HG03432 (cell line): Measurements from ENCODE around the gene C11orf68.
"Not testable (repeated sequence)": the region's sequence is repeated elsewhere in the genome, so short reads cannot be mapped to it uniquely, and the experiment has no call there.

Experiments used
- ATAC-seq: cut with Tn5 transposase; IDR thresholded peaks from one replicate; pipeline ENCODE4 v1.9.1; 2021; ENCODE audit warnings: mild to moderate bottlenecking, moderate library complexity; ENCODE audit not compliant: unreplicated experiment

C11orf68 gene

DNA sequence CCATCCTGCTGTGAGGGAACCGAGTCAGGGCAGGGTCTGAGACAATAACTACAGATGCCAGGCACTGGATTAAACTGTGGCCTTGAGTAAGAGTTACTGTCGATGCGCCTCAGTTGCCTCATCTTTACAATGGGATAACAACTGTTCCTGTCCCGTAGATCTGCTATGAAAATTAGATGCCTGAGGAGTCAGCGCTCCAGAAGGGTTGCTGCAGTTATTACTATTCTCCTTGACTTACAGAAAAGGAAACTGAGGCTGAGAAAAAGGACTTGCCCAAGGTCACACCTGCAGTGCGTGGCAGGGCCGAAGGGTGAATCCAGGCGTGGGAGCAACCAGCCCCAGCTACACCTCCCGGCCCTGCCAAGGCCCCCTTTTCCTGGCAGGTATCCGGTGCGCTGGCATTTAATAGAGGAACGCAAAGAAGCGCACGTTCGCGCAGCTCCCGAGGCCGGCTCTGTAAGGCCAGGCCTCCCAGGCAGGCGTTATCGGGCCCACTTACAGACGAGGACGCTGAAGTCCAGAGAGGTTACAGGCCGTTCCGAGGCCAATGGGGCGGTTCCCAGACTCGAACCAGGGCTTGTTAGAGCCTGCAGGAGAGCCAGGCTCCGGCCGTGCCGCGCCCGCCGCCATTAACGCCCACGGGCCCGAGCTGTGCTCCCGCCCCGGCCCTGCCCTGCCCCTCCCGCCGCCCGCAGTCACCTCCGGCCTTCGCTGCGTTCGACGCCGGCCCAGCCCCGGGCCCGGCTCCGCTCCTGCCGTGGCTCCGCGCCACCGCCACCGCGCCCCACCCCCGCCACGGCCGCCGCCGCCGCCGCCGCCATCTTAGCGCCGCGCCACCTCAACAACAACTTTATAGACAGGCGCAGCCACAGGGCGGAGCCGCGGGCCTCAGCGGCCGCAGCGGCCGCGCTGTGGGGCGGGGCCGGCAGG lies at the start of gene C11orf68:
Gene C11orf68 (minus strand): TSS at position 852 of the 930 bp plus-strand sequence. CDS start 31 bp downstream, at position 821.
- peak; percentile 56 for ATAC-seq

DNA sequence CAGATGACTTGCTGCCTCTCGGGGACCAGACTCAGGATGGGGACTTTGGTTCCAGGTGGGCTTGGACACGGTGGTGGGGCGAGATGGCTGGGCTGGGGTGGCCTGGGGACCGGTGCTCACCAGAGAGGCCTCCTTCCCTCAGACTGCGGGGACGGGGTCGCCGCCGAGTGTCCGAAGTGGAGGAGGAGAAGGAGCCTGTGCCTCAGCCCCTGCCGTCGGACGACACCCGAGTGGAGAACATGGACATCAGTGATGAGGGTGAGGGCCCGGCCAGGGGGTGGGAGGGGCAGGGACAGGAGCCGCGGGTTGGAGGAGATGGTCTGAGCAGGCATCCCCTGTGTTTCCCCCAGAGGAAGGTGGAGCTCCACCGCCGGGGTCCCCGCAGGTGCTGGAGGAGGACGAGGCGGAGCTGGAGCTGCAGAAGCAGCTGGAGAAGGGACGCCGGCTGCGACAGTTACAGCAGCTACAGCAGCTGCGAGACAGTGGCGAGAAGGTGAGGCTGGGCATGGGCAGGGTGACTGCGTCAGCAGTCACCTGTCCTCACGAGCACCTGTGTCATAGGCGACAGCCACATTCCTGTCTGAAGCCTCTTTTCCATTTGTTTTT lies 48.6 kb upstream of the C11orf68 start:
- no peak for ATAC-seq

DNA sequence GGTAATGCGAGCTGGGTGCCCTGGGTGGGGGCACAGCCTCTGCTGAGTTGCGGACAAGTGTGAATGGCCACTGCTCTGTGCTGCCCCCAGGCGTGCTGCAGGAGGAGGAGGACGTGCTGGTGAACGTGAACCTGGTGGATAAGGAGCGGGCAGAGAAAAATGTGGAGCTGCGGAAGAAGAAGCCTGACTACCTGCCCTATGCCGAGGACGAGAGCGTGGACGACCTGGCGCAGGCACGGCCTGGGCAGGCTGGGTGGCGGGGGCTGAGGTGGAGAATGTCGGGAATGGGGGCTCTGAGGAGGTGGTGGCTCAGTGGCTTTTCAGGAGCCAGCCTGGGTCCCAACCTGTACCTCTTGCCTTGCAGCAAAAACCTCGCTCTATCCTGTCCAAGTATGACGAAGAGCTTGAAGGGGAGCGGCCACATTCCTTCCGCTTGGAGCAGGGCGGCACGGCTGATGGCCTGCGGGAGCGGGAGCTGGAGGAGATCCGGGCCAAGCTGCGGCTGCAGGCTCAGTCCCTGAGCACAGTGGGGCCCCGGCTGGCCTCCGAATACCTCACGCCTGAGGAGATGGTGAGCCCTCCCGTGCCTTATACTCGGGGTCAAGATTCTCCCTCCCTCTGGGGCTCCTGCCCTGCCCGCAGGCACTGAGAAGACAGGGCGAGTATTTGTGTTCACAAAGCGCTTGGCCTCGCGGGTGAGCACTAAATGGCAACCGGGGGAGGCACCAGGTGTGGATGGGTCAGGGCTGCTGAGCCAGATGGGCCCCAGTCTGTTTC lies 47.3 kb upstream of the C11orf68 start:
- no peak for ATAC-seq

DNA sequence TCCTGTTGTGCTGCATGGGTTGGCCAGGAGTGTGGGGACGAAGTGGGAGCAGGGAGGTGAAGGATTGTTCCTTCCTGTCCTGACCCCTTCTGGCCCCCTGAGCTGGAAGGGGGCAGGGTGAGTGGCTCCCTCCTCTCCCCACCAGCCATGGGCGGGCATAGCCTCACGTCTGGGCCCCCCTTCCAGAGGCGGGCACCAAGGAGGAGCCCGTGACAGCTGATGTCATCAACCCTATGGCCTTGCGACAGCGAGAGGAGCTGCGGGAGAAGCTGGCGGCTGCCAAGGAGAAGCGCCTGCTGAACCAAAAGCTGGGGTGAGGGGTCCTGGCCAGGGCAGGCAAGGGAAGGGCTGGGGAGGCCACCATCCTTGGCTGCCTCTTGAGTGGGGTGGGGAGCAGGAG lies 46.0 kb upstream of the C11orf68 start:
- ATAC-seq: no peak

DNA sequence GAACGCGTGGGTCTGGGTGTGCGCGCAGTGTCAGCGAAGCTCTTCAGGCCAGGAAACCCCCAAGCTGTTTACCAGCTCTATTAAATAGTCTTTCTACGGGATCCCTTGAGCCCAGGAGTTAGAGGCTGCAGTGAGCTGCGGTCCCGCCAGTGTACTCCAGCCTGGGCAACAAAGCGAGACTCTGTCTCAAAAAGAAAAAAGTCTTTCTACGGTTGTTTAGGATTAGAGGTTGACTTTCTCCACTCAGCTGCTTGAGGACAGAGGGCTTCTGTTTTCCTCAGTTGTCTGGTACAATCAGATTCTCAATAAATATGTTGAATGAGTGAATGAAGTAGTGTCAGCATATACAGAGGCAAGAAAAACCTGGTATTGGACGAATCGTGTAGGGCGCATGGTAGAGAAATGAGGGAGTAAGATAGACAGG lies 43.3 kb upstream of the C11orf68 start:
- no peak for ATAC-seq

DNA sequence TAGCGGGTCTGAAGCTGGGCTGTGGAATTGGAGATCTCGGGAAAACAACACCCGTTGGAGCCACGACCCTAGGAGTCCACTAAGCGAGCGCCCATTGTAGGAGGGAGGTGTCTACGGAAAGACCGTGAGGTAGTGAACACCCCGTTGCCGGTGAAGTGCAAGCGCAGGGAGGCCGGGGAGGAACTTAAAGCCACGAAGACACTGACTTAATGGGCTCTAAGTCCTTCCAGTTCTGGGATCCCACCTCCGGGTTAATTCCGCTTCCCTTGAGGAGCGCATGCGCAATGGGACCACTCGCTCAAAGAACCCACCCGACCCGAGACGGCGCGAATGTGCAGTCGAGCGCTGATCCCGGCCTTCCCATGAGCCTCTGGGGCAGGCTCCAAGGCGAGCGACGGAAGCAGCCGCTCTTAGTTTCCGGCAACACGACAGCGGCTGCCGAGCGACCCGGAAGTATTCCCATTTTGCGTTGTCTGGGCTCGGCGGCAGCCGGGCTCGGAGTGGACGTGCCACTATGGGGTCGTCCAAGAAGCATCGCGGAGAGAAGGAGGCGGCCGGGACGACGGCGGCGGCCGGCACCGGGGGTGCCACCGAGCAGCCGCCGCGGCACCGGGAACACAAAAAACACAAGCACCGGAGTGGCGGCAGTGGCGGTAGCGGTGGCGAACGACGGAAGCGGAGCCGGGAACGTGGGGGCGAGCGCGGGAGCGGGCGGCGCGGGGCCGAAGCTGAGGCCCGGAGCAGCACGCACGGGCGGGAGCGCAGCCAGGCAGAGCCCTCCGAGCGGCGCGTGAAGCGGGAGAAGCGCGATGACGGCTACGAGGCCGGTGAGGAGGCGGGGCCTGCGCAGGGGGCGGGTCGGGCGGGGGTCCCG lies 42.6 kb upstream of the C11orf68 start, which contains the start of gene SART1:
Gene SART1 (plus strand): TSS at position 468 of the 874 bp plus-strand sequence. CDS start 47 bp downstream, at position 515.
- peak; percentile 81 for ATAC-seq

DNA sequence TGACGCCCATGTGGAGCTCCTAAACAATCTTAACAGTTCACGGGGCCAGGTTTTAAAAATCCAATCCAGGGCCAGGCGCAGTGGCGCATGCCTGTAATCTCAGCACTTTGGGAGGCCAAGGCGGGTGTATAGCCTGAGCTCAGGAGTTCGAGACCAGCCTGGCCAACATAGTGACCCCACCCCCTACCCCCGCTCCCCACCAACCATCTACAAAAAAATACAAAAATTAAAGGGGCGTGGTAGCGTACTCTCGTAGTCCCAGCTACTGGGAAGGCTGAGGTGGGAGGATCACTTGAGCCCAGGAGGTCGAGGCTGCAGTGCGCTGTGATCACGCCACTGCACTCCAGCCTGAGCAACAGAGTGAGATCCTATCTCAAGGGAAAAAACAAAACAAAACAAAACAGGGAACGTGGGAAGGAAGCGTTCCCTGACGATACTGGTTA lies 42.0 kb upstream of the C11orf68 start:
- no peak for ATAC-seq

DNA sequence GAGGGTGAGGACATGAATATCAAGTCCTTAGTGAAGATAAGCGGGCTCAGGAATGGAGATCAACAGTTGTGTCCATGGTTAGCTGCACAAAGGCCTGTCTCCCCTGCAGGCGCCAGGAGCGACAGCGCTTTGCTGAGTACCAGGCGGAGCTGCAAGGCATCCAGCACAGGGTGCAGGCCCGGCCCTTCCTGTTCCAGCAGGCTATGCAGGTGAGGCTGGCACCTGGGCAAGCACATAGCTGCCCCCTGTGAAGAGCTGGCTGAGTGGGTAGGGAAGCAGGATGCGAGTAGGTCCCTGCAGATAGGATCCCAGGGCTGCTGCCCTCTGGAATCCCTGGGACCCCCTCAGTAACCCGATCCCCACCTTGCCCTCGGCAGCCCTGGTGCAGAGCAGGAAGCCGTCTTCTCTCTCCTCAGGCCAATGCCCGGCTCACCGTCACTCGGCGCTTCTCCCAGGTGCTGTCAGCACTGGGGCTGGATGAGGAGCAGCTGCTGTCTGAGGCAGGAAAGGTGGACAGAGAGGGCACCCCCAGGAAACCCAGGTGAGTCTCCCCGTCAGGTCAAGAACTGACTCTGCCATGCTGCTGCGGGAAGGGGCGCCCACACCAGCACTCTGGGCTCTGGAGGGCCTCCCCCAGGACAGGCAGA lies 40.0 kb upstream of the C11orf68 start:
- no peak for ATAC-seq

DNA sequence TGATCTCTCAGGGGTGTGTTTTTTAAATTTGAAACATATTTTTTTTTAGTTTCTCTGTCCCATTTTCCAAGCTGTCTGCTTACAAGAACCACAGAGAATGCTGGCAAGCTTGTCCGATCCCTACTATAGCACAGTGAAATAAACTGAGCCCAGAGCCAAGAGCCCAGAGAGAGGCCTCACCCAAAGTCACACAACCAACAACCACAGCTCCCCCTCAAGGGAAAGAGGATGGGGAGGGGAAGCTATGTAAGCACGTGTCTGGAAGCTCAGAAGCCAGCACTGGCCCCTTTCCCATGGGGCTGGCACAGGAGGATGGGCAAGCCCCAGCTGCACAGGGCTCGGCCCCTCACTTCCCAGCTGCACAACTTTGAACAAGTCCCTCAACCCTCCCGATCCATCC lies 39.4 kb upstream of the C11orf68 start:
- no peak for ATAC-seq

DNA sequence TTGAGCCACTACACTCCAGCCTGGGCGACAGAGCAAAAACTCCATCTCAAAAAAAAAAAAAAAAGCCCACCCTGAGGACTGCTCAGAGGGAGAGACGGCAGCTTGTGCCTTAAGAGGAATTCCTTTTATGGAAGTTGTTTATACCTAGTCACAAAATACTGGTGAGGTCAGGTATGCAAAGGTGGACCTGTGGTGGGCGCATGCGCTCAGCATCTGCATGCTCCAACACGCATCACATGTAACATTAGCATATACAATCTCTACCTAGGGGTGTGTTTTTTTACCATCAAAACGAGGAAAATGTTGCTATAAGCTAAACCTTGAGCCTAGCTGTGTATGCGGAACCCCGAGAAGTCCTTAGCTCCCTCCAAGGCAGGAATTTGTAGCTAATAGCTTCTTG lies 35.9 kb upstream of the C11orf68 start:
- no peak for ATAC-seq

DNA sequence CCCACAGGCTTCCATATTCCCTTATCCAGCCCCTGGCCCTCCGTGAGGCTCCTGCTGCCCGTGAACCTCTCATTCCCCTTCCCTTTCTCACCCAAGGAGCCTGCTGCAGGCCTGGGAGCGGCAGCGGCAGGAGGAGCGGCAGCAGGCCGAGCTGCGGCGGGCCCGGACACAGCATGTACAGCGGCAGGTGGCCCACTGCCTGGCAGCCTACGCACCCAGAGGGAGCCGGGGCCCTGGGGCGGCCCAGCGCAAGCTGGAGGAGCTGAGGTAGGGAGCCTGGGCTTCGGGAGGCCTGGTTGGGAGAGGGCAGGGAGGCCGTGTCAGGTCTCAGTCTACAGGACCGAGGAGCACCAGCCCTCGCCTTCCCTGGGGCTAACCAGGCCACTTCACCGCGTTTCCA lies 34.6 kb upstream of the C11orf68 start:
- ATAC-seq: no peak

DNA sequence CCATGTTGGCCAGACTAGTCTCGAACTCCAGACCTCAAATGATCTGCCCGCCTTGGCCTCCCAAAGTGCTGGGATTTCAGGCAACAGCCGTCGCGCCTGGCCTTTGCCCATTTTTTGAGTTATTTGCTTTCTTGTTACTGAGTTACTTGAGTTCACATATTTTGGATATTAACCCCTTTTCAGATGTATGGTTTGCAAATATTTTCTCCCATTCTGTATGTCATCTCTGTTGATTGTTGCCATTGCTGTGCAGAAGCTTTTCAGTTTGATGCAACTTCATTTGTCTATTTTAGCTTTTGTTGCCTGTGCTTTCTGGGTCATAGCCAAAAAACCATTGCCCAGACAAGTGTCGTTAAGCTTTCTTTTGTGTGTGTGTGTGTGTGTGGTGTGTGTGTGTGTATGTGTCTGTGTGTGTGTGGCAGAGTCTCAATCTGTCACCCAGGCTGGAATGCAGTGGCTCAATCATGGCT lies 33.2 kb upstream of the C11orf68 start:
- no peak for ATAC-seq

DNA sequence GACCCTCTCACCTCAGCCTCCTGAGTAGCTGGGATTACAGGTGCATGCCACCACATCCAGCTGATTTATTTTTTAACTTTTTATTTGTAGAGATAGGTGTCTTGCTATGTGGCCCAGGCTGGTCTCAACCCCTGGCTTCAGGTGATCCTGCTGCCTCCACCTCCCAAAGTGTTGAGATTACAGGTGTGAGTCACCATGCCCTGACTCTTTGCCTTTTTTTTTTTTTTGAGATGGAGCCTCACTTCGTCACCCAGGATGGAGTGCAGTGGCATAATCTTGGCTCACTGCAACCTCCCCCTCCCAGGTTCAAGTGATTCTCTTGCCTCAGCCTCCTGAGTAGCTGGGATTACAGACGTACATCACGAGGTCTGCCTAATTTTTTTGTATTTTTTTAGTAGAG lies 32.8 kb upstream of the C11orf68 start:
- not testable (repeated sequence) for ATAC-seq

DNA sequence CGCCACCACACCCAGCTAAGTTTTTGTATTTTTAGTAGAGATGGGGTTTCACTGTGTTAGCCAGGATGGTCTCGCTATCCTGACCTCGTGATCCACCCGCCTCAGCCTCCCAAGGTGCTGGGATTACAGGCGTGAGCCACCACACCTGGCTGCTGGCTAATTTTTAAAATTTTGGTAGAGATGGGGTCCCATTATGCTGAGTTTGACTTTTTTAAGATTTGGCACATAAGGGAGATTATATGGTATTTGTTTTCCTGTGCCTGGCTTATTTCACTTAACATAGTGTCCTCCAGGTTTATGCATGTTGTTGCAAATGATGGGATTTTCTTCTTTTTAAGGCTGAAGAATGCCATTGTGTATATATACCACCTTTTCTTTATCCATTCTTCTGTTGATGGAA lies 31.8 kb upstream of the C11orf68 start:
- not testable (repeated sequence) for ATAC-seq

DNA sequence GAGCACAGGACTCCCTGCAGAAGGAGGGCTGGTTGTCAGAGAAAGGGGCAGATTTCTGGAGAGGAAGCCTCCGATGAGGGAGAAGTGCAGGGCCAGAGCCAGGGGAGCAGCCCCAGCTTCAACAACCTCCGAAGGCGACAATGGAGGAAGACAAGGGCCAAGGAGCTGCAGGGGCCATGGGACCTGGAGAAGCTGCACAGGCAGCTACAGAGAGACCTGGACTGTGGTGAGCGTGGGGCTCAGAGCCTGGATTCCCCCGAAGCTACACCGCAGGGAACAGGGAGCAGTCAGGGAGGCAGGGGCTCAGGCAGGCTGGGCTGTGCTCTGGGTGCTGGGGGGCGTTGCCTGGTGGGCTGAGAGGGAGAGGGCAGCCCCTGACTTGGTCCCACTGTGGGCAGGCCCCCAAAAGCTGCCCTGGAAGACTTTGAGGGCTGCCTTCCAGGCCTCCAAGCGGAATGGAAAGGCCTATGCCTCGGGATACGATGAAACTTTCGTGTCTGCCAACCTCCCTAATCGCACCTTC lies 28.8 kb upstream of the C11orf68 start:
- no peak for ATAC-seq

DNA sequence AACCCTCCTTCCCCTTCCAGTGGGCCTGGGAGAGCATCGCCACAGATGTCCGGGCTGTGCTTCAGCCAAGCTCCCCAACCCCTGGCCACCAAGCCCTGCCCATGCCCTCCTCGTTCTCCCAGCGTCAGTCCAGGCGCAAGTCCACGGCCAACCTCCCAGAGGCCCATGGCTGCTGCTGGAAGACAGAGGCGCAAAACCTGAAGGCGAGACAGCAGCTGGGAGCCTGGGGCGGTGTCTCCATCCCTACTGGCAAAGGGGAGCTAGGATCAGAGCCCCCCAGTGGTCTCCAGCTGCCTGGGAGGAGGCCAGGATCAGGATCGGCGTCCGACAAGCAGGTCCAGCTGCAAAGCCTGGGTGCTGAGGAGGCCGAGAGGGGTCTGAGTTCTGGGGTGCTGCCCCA lies 28.3 kb upstream of the C11orf68 start:
- no peak for ATAC-seq

DNA sequence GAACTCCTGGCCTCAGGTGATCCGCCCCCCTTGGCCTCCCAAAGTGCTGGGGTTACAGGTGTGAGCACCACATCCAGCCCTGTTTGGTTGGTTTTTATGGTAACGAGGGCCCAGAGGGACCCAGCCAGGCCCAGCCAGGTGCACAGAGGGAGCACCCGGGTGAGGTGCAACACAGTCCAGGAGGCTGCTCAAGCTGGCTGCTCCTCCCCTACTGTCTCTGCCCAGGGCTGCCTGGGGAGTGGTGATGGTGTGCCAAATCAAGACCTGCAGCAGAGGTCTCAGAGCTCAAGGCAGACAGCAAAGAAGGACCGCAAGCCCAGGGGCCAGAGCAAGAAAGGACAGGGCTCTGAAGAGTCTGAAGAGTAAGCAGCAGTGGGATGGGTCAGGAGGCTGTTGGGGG lies 27.8 kb upstream of the C11orf68 start:
- no peak for ATAC-seq

DNA sequence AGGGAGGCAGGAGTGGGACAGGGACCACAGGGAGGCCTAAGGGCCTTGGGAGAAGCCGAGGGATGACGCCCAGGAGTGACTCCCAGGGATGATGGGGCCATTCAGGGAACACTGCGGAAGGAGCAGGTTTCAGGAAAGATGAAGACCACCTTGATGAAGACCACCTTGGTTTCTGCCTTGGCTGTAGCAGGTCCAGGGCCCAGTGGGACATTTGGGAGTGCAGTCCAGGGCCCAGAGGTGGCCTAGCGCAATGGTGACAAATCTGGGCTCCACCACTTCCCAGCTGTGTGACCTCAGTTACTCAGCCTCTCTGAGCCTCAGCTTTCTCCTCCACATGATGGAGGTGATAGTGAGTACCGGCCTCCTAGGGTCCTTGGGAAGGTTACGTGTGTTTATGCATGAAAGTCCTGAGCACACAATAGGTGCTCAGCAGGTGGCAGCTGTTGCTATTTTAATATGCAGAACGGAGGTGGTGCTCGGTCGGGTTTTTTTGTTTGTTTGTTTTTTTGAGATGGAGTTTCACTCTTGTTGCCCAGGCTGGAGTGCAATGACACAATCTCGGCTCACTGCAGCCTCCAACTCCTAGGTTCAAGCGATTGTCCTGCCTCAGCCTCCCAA lies 27.2 kb upstream of the C11orf68 start:
- ATAC-seq: no peak

DNA sequence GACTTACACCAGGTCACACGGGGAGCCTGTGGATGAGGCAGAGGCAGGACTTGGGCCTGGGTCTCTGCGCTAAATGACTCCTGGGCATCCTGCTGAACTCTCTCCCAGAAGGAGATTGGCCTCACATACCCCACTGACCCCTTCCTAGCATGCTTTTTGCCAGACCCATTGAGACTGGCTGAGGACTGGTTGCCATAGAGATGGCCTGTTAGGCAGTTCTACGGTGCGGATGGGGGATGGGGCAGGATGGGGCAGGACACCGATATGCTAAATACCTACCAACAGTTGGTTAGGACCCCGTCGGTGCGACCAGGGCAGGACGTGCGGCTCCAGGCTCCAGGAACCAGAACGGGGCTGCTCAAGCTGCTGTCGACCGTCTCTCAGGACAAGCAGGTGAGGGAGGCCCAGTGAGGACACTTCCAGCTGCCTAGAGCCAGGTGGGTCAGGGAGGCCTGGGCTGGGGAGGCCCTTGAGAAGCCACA lies 26.6 kb upstream of the C11orf68 start, which contains the start of gene TSGA10IP:
Gene TSGA10IP (plus strand): TSS at position 51 of the 482 bp plus-strand sequence. CDS start 196 bp downstream, at position 247.
- no peak for ATAC-seq
